NCI-H1105 treated with DMSO at 0.1 percent for 48 hours (cell line): Measurements from ENCODE around the gene ZNF615.
"Not testable (repeated sequence)": the region's sequence is repeated elsewhere in the genome, so short reads cannot be mapped to it uniquely, and the experiment has no call there.

Experiments used
- DNase-seq: peaks from one replicate; lab custom pipeline; 2025; lab: John Stamatoyannopoulos, UW

Gene ZNF615

DNA sequence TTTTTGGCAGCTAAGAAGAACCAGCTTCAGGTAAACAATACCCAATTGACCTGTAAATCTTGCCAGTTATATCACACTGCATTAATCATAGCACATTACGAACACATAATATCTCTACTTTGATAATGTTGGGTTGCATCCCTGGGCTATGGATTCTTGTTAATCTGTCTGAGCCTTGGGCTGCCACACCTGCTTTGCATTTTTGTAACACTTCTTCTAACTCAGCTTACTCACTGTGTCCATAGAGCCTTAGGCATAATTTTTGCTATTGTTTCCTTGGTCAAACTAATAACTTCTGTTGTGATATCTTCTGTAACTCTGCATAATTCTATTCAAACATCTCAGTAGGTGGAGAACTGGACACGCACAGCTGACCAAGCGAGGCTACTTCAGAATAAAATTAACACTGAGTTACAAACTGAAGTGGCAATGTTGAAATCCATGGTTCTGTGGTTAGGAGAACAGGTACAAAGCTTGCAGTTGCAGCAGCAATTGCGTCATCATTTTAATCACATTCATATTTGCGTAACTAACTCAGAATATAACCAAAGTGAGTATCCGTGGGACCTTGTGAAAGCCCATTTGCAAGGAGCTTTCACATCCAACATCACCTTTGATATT is 27.8 kb downstream of the ZNF615 start:
- no peak for DNase-seq

DNA sequence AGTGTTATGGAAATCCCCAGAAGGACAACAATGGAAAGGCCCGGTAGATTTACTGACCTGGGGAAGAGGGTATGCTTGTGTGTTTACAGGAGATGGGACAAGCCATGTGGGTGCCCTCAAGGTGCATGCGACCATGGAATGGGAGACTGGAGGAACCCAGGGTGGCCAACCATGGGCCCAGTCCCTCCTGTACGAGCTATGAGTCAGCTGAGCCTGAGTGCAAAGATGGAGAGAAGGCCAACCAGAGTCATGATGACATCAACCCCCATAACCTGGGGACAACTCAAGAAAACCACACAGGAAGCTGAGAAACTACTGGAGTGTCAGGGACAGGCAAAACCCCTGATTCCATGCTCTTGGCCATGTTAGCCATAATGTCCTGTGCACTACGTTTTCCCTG is 29.1 kb downstream of the ZNF615 start:
- DNase-seq: no peak

- no peak for DNase-seq
These were observed 30.7 kb downstream of the ZNF615 start for GRCh38 chr19:51977346-51977745.

GRCh38 chr19:51976852-51977251 is 31.2 kb downstream of the ZNF615 start:
- DNase-seq: no peak

DNA sequence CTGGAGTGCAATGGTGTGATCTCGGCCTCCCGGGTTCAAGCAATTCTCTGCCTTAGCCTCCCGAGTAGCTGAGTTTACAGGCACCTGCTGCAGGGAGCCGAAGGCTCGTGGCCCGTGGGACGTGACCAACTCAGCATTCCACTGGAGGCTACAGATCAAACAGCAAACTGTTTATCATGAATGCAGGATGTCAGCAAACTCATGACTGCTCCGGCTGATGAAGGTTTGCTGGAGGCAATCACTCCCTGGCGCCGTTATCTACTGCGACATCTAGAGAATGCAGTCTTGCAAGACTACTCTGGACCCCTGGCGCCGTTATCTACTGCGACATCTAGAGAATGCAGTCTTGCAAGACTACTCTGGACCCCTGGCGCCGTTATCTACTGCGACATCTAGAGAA is 32.2 kb downstream of the ZNF615 start:
- DNase-seq: not testable (repeated sequence)

DNA sequence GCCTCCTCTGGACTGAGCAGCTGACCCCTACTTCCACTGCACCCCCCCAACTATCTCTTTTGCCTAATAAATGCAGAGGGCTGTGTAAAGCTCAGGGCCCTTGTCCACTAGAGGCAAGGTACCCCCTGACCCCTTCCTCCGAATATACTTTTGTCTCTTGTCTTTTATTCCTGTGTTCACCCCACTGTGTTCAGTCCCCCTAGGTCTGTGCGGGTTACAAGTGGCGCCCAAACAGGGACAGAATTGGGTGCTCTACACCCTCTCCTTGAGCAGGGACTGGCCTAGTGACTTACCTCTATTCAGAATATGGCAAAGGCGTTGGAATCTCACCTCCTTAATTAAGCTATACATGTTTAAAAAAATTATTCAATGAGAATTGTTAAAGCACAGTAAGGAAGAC is 36.4 kb downstream of the ZNF615 start:
- no peak for DNase-seq

GRCh38 chr19:51970718-51971117 is 37.3 kb downstream of the ZNF615 start:
- DNase-seq: no peak

DNA sequence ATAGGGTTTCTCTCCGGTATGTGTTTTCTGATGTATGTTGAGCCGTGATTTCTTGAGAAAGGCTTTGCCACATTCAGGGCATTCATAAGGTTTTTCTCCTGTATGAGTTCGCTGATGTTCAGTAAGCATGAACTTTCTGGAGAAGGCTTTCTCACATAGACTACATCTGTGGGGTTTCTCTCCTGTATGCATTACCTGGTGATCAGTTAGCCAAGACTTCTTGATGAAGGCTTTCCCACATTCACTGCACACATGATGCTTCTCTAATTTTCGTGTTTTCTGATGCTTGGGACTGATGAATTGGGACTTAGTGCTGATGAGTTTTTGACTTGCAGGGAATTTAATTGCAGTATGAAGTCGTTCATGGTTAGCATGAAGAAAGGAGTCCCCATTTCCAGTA is 42.4 kb downstream of the ZNF615 start:
- no peak for DNase-seq

GRCh38 chr19:51960621-51961233 is 47.3 kb downstream of the ZNF615 start:
- DNase-seq: not testable (repeated sequence)

DNA sequence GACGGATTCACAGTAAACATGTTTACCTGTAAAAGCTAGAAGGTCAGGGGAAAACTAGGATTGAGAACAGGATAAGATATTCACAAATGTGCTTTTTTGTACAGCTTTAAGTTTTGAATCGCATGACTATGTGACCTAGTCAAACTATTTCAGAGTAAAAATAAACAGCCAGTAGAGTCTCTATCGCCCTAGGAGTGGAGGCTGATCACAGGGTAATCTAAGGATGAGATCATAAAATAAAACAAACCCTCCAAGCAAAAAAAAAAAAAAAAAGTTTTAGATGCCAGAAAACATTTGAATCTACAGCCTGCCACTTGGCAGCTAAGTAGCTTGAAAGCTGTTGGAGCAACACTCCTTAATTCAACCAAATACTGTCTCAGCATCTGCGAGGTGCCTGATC is 48.2 kb downstream of the ZNF615 start:
- no peak for DNase-seq

DNA sequence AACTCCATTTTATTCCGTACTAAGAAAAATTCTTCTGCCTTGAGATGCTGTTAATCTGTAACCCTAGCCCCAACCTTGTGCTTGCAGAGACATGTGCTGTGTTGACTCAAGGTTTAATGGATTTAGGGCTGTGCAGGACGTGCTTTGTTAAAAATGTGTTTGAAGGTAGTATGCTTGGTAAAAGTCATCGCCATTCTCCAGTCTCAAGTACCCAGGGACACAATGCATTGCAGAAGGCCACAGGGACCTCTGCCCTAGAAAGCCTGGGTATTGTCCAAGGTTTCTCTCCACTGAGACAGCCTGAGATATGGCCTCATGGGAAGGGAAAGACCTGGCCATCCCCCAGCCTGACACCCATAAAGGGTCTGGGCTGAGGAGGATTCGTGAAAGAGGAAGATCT is 50.2 kb downstream of the ZNF615 start:
- DNase-seq: not testable (repeated sequence)

- no peak for DNase-seq
These were observed 59.0 kb downstream of the ZNF615 start for GRCh38 chr19:51948975-51949374.

- DNase-seq: no peak
These were observed 61.4 kb downstream of the ZNF615 start for GRCh38 chr19:51946602-51947001.

GRCh38 chr19:51944798-51945552 is 63.0 kb downstream of the ZNF615 start:
- DNase-seq: no peak
